ENCODE results near the gene COL18A1. TPM values are rescaled to one million over a fixed set of nuclear protein-coding genes. Genes with fewer than 3 reads are reported as not detected.

The COL18A1 gene
- total and polyA plus RNA-seq, 3 donors from 2014 or later, result 53.2 to 165 (median 111) TPM

- no peak for DNase-seq
- Histone ChIP-seq H3K27me3 (no peaks in the 10 kb centered on the region), H3K4me3 (no peak overlapping the region), H3K27ac (no peak overlapping the region), H3K4me1 (peaks cover 10% of the 10 kb centered on the region), H3K9me3 (no peaks in the 10 kb centered on the region), H3K36me3 (ENCODE audit: low read depth, missing control alignments) (no peaks in the 10 kb centered on the region)
- intact Hi-C loops (cut with DNase I; ENCODE audit: low total_unique reads), result no loop called here
- TF ChIP-seq POLR2A (IDR thresholded peaks at IDR 0.05) (no peak), CTCF (IDR thresholded peaks at IDR 0.05) (no peak)
- WGBS, 2 donors, result 93% methylated on average over 30 to 32 of the region's 32 CpGs
These were observed 13.9 kb upstream of the COL18A1 start for GRCh38 chr21:45390831-45391742.

DNA sequence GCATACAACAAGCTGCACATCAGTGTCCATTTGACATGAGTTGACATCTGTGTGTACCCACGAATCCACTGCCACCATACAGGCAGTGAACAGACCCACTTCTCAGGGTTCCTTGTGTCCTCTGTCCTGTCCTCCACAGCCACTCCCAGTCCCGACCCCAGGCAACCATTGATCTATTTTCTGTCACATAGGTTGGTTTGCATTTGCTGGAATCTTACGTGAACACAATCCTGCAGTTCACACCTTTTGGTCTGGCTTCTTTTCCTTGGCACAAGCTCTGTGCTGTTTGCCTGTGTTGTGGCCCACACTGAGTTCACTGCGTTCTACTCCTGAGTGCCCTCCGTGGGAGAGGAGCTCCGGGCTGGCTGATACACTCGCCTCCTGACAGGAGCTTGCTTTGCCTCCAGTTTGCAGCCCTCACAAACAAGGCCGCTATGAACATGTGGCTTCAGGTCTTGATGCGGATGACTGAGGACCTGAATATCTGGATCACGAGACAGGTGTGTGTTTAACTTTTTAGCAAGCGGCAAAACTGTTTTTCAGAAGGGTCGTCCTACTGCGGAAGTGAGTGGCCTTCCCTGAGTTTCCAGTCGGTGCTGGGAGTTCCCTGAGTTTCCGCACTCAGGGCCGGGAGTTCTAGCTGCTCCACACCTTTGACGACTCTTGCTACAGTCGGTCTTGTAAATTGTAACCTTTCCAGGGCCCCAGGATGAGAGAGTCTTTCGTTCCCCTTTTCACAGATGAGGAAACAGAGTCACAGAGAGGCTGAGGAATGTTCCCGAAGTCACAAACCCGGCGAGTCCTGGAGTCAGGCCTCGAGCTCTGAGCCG, 13.0 kb upstream of the COL18A1 start:
- no peak overlapping the region for H3K27ac ChIP-seq
- intact Hi-C loops (cut with DNase I; ENCODE audit: low total_unique reads), result no loop called here
- WGBS, 2 donors, result 86 to 94% methylated on average over 19 to 24 of the region's 24 CpGs
- H3K4me1 ChIP-seq, result peaks cover 5% of the 10 kb centered on the region
- no peaks in the 10 kb centered on the region for H3K27me3 ChIP-seq
- no peak overlapping the region for H3K4me3 ChIP-seq
- H3K36me3 ChIP-seq (ENCODE audit: low read depth, missing control alignments), result no peaks in the 10 kb centered on the region
- H3K9me3 ChIP-seq, result no peaks in the 10 kb centered on the region
- no peak for TF ChIP-seq POLR2A (IDR thresholded peaks at IDR 0.05)
- no peak for TF ChIP-seq CTCF (IDR thresholded peaks at IDR 0.05)
- DNase-seq, result no peak

GRCh38 chr21:45392573-45392971, 12.4 kb upstream of the COL18A1 start:
- Histone ChIP-seq H3K9me3 (no peaks in the 10 kb centered on the region), H3K27me3 (no peaks in the 10 kb centered on the region), H3K36me3 (ENCODE audit: low read depth, missing control alignments) (no peaks in the 10 kb centered on the region), H3K27ac (no peak overlapping the region), H3K4me3 (no peak overlapping the region), H3K4me1 (no peaks in the 10 kb centered on the region)
- TF ChIP-seq CTCF (IDR thresholded peaks at IDR 0.05) (no peak), POLR2A (IDR thresholded peaks at IDR 0.05) (no peak)
- 65 to 89% methylated on average over 4 to 13 of the region's 14 CpGs for WGBS, 2 donors
- intact Hi-C loops (cut with DNase I; ENCODE audit: low total_unique reads), result no loop called here
- no peak for DNase-seq

DNA sequence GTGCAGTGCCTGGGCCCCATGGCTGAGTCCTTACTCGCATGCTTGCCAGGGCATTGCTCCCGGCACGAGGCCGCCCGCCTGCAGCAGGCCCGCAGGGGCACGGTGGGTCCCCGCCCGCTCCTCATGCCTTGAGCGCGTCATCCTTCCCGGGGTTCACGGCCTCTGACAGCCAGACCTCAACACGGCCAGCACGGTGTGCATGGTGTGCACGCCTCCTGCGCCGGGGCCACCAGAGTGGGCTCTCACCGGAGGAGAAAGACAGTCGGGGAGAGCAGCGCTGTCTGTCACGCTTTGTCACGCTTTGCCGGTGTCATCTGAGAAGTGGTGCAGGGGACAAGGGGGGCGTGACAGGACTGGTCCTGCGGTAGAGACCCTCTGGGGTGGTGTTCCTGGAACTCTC, 11.9 kb upstream of the COL18A1 start:
- WGBS, 2 donors, result 88 to 96% methylated on average over 6 to 26 of the region's 26 CpGs
- H3K9me3 ChIP-seq, result no peaks in the 10 kb centered on the region
- DNase-seq, result no peak
- no peaks in the 10 kb centered on the region for H3K4me1 ChIP-seq
- TF ChIP-seq POLR2A (IDR thresholded peaks at IDR 0.05) (no peak), CTCF (IDR thresholded peaks at IDR 0.05) (no peak)
- intact Hi-C loops (cut with DNase I; ENCODE audit: low total_unique reads), result no loop called here
- no peaks in the 10 kb centered on the region for H3K27me3 ChIP-seq
- H3K27ac ChIP-seq, result no peak overlapping the region
- no peaks in the 10 kb centered on the region for H3K36me3 ChIP-seq (ENCODE audit: low read depth, missing control alignments)
- H3K4me3 ChIP-seq, result no peak overlapping the region
